ENCODE measurements around the gene SUN1. TPM values are rescaled to one million over a fixed set of nuclear protein-coding genes. Genes with fewer than 3 reads are reported as not detected.

The SUN1 gene
- total and polyA plus RNA-seq, 9 of the 15 experiments (the other 6 are each of a cell fraction or from before 2014, with no cell fraction given): 36.8 to 132 (median 62.3) TPM

DNA sequence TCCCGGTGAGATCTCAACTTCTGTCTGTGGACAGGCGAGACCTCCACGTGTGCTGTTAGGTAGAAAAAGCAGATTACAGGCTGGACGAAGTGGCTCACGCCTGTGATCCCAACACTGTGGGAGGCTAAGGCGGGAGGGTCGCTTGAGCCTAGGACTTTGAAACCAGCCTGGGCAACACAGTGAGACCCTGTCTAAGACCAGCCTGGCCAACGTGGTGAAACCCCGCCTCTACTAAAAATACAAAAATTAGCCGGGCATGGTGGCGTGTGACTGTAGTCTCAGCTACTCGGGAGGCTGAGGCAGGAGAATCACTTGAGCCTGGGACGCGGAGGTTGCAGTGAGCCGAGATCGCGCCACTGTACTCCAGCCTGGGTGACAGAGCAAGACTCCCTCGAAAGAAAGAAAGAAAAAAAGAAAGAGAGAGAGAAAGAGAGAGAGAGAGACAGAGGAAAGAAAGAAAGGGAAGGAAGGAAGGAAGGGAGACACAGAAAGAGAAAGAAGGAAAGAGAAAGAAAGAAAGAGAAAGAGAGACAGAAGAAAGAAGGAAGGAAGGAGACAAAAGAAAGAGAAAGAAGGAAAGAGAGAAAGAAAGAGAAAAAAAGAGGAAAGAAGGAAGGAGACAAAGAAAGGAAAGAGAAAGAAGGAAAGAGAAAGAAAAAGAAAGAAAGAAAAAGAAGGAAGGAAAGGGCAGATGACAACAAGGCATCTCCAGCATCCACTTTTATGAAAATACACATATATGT, 29.6 kb upstream of the SUN1 start (continued):
- TF ChIP-seq U2AF1 (optimal IDR thresholded peaks at IDR 0.05; ENCODE audit: low read depth, low read length) (no peak), ZNF668 (CRISPR knock-in tag; IDR thresholded peaks at IDR 0.05) (no peak), MTA2 (IDR thresholded peaks at IDR 0.05; ENCODE audit: low read depth) (peak; percentile 15; the same call in 1 of the 2 replicates), ZNF184 (CRISPR knock-in tag; IDR thresholded peaks at IDR 0.05) (no peak), ZBTB33 (CRISPR knock-in tag; IDR thresholded peaks at IDR 0.05) (no peak), E2F3 (CRISPR knock-in tag; IDR thresholded peaks at IDR 0.05) (no peak), THRAP3 (IDR thresholded peaks at IDR 0.05; ENCODE audit: borderline replicate concordance) (peak; percentile 73; the same call in 1 of the 2 replicates), CBFA2T2 (conservative IDR thresholded peaks at IDR 0.05) (no peak), HLTF (IDR thresholded peaks at IDR 0.05) (peak; percentile 72; the same call in 1 of the 2 replicates), ARHGAP35 (IDR thresholded peaks at IDR 0.05; ENCODE audit: partially characterized antibody) (peak; percentile 54), ZNF79 (CRISPR knock-in tag; IDR thresholded peaks at IDR 0.05; ENCODE audit: low read depth) (no peak), MTA3 (IDR thresholded peaks at IDR 0.05; ENCODE audit: borderline replicate concordance) (no peak), ZNF174 (CRISPR knock-in tag; IDR thresholded peaks at IDR 0.05) (no peak), THRA (IDR thresholded peaks at IDR 0.05) (no peak), ZNF766 (CRISPR knock-in tag; conservative IDR thresholded peaks at IDR 0.05) (no peak)
